Skin epidermis (tissue), 12 donors: ENCODE data around the gene HTATSF1.

Experiments used
- H3K27ac ChIP-seq, 21 experiments: fragments of 200-600 bp; sonication (generic) in 11 of 21; one replicate each; pipeline ENCODE4 v1.5.0; 2020; ENCODE audit warnings: mild to moderate bottlenecking in 3 of 21, inconsistent platforms in 2 of 21, moderate library complexity in 2 of 21
- H3K4me3 ChIP-seq, 7 experiments: fragments of 200-600 bp; sonication (generic) in 2 of 7; one replicate each; pipeline ENCODE4 v1.5.0; 2020; ENCODE audit warnings: inconsistent platforms in 2 of 7, mild to moderate bottlenecking in 2 of 7, moderate library complexity in 1 of 7

The HTATSF1 gene, protein sequence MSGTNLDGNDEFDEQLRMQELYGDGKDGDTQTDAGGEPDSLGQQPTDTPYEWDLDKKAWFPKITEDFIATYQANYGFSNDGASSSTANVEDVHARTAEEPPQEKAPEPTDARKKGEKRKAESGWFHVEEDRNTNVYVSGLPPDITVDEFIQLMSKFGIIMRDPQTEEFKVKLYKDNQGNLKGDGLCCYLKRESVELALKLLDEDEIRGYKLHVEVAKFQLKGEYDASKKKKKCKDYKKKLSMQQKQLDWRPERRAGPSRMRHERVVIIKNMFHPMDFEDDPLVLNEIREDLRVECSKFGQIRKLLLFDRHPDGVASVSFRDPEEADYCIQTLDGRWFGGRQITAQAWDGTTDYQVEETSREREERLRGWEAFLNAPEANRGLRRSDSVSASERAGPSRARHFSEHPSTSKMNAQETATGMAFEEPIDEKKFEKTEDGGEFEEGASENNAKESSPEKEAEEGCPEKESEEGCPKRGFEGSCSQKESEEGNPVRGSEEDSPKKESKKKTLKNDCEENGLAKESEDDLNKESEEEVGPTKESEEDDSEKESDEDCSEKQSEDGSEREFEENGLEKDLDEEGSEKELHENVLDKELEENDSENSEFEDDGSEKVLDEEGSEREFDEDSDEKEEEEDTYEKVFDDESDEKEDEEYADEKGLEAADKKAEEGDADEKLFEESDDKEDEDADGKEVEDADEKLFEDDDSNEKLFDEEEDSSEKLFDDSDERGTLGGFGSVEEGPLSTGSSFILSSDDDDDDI

GRCh38 chrX:136497556-136498052 is at the start of gene HTATSF1:
HTATSF1 (plus strand) TSS chrX:136497592; CDS start chrX:136497685, 93 bp downstream.
- Histone ChIP-seq H3K4me3 (peak within 1 kb of the TSS; percentile 50 to 77 (median 61)), H3K27ac (peak within 1 kb of the TSS; percentile 84 to 97 (median 92))

- Histone ChIP-seq H3K4me3 (no peak overlapping the region), H3K27ac (no peak overlapping the region)
These were observed 49.4 kb upstream of the HTATSF1 start for GRCh38 chrX:136447968-136448367.

DNA sequence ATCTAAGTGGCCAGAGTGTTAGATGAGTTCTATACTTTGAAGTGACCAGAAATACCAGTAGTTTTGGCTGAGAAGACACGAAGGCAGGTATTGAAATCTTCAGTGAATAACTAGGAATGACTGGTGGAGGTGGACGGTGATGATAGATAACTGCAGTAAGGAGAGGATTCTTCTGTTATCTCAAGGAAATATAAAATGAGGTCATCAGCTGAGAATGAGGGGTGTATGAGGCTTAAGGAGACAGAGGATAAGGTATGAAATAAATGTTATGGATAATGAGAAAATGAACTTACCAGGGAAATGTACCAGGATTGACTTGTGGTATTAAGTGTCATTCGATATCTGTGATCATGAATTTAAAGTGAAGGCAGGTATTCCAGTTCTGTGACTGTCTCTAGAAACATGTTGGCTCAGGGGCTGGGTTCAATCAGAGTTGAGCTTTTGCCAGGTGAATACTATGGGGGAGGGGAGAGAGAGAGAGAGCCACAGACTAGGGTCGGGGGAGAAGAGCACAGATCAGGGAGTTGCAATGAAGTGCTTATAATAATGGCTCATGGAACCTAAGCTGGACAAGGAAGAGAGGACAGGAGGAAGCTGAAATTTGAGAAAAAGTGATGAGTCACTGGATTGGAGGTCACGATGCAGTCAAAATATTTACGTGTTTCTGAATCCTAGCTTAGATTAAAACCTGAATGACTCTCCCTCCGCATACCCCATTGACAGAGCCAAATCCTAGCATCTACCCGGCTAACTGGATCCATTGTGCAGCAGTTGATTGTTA is 47.2 kb upstream of the HTATSF1 start:
- Histone ChIP-seq H3K4me3 (no peak overlapping the region), H3K27ac (no peak overlapping the region)

DNA sequence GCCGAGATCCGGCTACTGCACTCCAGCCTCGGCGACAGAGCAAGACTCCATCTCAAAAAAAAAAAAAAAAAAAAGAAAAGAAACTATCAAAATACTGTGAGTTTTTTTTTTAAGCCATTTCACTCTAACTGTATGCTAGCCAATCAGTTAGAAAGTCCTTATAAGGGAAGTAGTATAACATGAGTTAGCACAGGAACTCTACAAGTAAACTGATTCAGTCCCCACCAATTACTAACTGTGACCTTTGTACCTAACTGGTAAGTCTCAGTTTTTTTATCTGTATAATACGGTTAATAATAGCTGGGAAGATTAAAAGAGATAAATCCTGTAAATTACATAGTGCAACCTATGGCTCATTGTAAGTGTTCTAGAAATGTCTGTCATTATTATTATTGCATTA is 44.8 kb upstream of the HTATSF1 start:
- Histone ChIP-seq H3K4me3 (no peak overlapping the region), H3K27ac (no peak overlapping the region)

DNA sequence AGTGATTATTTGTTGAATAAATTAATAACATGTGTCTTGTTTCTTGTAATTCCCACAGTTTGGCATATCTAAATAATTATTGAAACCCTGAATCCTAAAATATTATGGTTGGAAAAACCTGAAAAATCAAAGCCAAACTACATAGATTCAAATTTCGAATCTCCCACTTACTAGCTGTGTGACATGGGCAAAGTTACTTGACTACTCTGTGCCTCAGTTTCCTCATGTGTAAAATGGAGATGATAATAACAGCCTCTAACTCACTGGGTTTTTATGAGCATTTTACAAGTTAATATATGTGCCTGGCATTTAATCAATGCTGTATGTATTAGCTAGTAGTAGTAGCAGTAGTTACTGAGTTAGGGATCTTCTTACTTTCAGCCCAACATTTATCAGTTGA is 44.3 kb upstream of the HTATSF1 start:
- H3K27ac ChIP-seq: no peak overlapping the region
- no peak overlapping the region for H3K4me3 ChIP-seq

DNA sequence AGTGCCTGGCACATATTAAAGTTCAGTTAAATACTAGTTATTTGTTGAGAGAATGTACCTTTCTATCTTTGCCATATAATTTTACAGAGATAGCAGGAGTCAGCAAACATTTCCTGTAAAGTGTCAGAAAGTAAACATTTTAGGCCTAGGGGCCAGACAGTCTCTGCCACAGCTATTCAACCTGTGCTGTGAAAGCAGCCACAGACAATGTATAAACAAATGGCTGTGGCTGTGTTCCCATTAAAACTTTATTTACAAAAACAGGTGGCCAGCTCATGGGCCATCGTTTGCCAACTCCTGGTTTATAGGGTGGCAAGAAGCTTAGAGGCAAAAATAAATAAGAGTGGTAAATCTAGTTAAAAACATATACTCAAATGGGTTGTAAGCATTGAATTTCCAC is 43.6 kb upstream of the HTATSF1 start:
- H3K4me3 ChIP-seq: no peak overlapping the region
- no peak overlapping the region for H3K27ac ChIP-seq

DNA sequence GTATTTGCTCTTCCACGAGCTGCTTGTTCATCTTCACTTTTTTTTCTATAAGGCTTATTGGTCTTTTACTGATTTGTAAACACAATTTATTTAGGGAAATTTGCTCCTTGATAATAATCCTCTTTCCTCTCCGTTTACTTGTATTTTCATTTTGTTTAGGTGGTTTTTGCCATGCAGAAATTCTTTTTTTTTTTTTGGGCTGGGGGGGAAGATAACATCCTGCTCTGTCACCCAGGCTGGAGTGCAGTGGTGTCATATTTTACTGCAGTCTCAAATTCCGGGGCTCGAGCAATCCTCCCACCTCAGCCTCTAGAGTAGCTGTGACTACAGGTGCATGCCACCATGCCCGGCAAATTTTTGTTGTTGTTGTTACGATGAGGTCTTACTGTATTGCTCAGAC is 41.3 kb upstream of the HTATSF1 start:
- H3K4me3 ChIP-seq: no peak overlapping the region
- no peak overlapping the region for H3K27ac ChIP-seq

DNA sequence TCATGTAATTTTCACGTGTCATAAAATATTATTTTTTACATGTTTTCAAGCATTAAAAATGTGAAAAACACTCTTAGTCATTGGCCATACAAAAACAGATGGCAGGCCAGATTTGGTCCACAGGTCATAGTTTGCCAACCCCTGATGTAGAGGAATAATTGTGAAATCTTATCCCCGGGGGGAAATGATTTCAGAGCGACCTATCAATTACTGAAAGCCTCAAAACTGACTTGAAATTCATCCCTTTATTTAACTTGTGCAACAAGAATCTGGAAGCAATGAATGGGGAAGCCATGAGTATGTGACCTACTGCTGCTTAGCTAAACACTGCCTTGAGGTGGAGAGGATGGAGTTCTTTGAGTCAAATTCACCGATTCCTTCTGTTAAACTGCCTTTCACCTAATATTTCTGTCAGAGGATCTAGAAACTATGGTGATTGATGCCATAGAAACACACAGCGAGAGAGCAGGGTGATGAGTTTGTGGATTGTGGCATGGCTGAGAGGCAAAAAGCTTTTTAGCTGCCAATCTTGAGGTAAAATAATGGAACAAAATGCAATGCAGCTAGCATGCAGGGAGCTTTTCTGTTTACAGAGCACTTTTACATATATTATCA is 40.0 kb upstream of the HTATSF1 start:
- H3K4me3 ChIP-seq: no peak overlapping the region
- no peak overlapping the region for H3K27ac ChIP-seq

DNA sequence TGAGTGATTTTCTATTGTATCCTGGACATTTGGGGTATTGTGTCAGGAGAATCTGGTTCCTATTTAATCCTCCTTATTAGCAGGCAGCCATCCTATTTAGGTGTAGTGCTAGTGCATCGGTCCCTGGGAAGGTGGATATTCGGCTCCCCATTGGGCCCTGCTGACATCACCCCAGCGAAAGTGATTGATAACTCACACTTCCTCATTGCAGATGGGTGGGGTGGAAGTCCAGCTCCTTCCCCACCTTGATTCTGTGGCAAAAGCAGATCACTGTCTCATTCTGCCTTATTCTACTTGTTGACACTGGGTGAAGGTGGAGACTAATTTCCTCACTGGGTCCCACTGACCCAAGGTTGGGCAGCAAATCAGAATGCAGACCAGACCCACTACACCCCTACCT is 32.8 kb upstream of the HTATSF1 start:
- no peak overlapping the region for H3K4me3 ChIP-seq
- no peak overlapping the region for H3K27ac ChIP-seq

- H3K27ac ChIP-seq: no peak overlapping the region
- H3K4me3 ChIP-seq: no peak overlapping the region
These were observed 30.1 kb upstream of the HTATSF1 start for GRCh38 chrX:136467303-136467702.

DNA sequence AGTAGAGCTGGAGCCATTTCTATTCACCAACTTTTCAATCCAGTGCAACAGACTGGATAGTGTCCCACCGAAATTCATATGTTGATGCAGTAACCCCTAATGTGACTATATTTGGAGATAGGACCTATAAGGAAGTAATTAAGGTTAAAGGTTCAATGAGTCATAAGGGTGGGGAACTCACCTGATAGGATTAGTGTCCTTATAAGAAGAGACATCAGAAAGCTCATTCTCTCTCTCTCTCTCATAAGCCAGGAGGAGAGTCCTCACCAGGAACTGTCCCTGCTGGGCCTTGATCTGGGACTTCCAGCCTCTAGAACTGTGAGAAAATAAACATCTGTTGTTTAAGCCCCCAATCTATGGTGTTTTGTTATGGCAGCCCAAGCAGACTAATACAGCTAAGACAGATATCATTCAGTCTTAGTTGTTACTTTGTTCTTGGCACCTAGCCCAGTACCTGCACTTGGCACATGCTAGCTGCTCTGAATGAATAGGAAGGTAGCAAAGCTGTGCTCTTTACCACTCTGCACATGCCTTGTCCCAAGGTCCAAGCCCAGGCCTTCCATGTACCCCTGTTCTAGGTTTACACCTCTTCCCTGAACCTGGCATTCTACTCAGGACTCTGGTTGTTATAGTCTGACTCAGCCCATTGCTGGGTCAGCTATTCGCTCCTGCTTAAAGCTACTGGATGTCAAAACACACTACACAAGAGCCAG is 28.8 kb upstream of the HTATSF1 start:
- Histone ChIP-seq H3K4me3 (no peak overlapping the region), H3K27ac (no peak overlapping the region)

GRCh38 chrX:136473663-136474062 is 23.7 kb upstream of the HTATSF1 start:
- Histone ChIP-seq H3K4me3 (no peak overlapping the region), H3K27ac (no peak overlapping the region)

DNA sequence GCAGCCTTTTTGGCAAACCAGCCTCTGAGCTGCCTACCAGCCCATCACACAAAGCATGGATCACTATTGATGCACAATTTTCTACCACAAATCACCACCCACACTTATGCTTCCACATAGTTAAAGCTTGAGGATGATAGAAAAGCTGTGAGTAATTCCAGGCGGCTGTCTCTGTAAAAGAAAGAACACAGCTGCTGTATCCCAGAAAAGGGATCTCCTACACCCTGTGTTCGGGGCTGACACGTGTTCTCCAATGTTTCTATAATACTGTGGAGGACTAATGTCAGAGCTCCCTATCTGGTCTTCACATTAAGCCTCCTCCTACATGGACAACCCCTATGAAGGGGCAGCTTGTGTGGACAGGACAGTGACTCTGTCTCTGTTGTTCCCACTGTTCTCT is 22.2 kb upstream of the HTATSF1 start:
- H3K27ac ChIP-seq: no peak overlapping the region
- H3K4me3 ChIP-seq: no peak overlapping the region

GRCh38 chrX:136476501-136476900 is 20.9 kb upstream of the HTATSF1 start:
- H3K27ac ChIP-seq: no peak overlapping the region
- H3K4me3 ChIP-seq: no peak overlapping the region

DNA sequence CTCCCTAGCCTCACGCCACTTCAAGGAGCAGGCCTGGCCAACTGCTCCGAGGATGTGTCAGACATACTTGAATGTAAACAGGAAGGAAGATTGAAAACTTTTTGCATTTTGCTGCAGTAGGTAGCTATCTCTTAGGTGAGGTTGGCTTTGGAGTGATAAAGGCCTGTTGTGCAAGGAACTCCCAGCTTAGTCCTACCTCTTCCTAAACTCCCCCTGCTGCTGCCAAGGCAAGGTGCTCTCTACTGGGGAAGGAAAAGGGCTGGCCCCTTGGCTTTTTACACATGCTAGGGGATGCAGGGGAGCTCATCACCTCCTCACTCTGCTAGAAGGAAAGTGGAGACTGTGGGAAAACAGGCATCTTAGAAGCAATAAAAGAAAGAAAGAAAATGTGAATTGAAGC is 20.4 kb upstream of the HTATSF1 start:
- Histone ChIP-seq H3K27ac (no peak overlapping the region), H3K4me3 (no peak overlapping the region)

DNA sequence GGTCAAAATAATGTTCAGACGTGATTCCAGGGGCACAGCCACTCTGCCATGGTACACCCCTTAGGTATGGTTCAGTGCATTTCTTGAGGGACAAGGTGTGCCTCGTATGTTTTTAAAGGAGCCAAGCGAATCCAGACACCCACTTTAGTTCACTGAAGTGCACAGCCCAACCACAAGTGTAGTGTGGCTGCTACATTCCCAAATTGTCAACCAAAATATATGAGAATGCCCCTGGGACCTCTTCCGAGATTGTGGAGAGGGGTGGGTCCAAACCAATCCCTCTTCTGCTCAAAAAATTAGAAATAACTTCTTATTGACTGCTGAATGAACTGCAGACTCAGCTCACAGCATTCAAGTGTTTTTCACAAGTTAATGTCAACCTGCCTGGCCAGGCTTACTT is 17.0 kb upstream of the HTATSF1 start:
- Histone ChIP-seq H3K4me3 (no peak overlapping the region), H3K27ac (no peak overlapping the region)

DNA sequence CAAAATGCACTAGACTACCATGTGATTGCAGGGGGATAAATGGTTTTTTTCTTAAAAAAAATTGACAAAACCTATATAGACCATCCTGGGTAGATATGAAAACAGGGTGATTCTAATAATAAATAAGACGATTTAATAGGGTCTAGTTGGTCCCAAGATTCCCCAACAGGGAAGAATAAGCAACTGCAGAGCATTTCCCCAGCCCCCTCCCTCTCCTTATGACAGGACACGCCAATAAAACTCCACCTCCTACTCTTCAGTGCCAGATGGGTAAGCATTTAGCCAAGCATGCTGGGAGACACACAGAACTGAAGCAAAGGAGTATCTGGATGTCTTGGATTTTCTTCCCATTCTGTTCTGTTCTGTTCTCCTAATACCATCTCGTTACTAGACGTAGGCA is 9.7 kb upstream of the HTATSF1 start, which contains the start of gene BRS3:
TSS of gene BRS3 (plus strand) at position 301 of the 400 bp plus-strand sequence. CDS start 168 bp downstream, outside the sequence.
- Histone ChIP-seq H3K4me3 (no peak within 1 kb of the TSS), H3K27ac (no peak within 1 kb of the TSS)

- Histone ChIP-seq H3K4me3 (no peak overlapping the region), H3K27ac (no peak overlapping the region)
These were observed 8.7 kb upstream of the HTATSF1 start for GRCh38 chrX:136488706-136489105.

GRCh38 chrX:136491832-136492231 is 5.6 kb upstream of the HTATSF1 start:
- no peak overlapping the region for H3K27ac ChIP-seq
- no peak overlapping the region for H3K4me3 ChIP-seq
